Endothelial cell of umbilical vein (primary cell): ENCODE data around the gene PROSER1.

Experiments
- EZH2 ChIP-seq: IDR thresholded peaks from 2 replicates; pipeline ENCODE4 v1.6.1; 2012; ENCODE audit warnings: borderline replicate concordance, low read depth, mild to moderate bottlenecking, moderate library complexity, low read length, inconsistent platforms; ENCODE audit not compliant: severe bottlenecking
- TF ChIP-seq, protein P1 (sequence below), 2 donors: IDR thresholded peaks; 1 replicate in 1 of 2; 2 replicates in 1 of 2; pipeline ENCODE4 v1.5.1; 2011; ENCODE audit warnings: low read length in 2 of 2, mild to moderate bottlenecking in 2 of 2, moderate library complexity in 2 of 2, control low read depth in 1 of 2, inconsistent platforms in 1 of 2, low read depth in 1 of 2; ENCODE audit not compliant: insufficient read depth in 1 of 2; ENCODE audit errors: extremely low read depth in 1 of 2

DNA sequence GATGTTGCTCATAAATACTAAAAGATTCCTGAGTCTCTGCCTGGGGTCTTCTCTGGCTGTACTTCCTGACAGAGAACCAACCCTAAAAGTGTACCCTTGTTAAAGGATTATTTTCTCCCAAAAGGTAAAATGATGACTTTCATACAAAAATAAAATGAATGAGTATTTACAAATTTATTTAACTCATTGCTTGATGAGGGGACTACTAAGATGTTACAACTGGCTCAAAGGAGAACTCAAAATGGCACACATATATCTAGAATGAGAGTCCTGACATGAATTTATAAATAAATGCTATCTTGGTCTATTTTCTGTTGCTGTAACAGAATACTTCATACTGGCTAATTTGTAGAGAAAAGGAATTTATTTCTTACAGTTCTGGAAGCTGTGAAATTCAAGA lies 77.7 kb downstream of the PROSER1 start:
- TF ChIP-seq, protein P1, sequence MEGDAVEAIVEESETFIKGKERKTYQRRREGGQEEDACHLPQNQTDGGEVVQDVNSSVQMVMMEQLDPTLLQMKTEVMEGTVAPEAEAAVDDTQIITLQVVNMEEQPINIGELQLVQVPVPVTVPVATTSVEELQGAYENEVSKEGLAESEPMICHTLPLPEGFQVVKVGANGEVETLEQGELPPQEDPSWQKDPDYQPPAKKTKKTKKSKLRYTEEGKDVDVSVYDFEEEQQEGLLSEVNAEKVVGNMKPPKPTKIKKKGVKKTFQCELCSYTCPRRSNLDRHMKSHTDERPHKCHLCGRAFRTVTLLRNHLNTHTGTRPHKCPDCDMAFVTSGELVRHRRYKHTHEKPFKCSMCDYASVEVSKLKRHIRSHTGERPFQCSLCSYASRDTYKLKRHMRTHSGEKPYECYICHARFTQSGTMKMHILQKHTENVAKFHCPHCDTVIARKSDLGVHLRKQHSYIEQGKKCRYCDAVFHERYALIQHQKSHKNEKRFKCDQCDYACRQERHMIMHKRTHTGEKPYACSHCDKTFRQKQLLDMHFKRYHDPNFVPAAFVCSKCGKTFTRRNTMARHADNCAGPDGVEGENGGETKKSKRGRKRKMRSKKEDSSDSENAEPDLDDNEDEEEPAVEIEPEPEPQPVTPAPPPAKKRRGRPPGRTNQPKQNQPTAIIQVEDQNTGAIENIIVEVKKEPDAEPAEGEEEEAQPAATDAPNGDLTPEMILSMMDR (IDR thresholded peaks at IDR 0.05; ENCODE audit: extremely low read depth in 1 of 2, insufficient read depth in 1 of 2, low read depth in 1 of 2, low read length in 2 of 2) = no peak
- TF ChIP-seq EZH2 = no peak
